GM19240 (cell line): ENCODE measurements around the gene ENGASE.

Experiments
- DNase-seq: peaks from one replicate; pipeline ENCODE4 v3.0.0; 2011; ENCODE audit warnings: low spot score; ENCODE audit not compliant: insufficient read length

Gene ENGASE

DNA sequence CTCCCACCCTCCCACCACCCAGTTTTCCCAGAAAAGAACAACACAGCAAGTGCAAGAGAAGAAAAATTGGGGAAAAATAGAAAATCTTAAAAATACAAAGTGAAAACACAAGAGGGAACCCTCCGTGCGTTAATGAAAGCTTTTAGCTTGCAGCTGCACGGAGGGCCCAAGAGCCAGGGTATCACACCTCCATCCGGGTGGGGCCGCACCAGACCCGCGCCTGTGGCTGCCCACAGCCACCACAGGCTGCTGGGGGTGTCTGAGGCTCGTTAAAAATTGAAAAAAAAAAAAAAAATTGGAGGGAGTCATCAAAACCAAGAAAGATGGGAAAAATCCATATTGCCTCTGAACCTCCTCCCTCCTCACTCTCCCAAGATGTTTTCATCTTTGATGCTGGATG lies 18.6 kb downstream of the ENGASE start:
- DNase-seq = no peak

DNA sequence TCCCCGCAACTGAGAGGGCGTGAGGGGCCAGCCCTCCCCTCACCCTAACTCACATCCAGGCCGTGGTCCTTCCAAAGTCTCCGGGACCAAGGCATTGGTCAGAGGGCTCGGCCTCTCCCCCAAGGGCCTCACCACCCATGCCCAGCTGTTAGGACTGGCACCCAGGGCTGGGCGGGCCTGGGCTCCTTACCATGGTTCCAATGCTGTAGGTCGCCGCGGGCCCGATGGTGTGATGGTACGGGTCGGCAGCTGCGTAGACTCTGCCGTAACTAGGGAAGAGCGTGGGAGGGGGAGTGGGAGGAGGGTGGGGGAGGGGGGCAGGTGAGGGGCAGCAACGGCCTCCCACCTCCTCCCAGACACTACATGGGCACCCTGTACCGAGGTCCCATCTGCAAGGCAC lies 19.6 kb downstream of the ENGASE start:
- no peak for DNase-seq

DNA sequence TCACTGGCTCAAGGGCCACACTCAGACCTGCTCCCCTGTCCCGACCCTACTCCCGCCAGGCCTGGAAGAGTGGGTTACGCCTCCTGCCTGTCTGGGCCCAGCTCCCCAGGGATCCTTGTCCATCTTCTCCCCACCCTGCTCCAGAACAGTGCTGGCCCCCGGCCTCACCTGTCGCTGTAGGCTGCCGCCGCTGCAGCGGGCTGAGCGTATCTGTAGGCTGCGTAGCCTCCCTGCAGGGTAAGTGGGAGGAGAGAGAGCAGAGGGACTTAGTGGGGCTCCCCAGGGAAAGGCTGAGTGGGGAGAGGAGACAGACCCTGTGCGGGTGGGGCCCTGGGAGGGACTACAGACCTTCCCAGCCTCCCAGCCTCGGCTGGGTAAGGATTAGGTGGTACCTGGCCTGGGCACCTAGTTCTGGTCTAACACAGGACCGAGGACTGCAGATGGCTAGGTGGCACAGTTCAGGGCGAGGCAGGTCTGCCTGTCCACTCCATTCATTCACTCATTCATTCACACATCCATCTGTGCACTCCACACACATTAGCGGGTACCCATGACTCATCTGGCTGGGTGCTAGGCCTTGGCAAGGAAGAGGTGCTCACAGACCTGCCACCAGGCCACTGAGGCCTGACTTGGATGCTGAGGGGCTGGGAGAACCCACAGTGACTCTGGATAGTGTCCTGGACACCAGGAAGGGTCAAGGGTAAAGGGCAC lies 20.9 kb downstream of the ENGASE start:
- DNase-seq = no peak

DNA sequence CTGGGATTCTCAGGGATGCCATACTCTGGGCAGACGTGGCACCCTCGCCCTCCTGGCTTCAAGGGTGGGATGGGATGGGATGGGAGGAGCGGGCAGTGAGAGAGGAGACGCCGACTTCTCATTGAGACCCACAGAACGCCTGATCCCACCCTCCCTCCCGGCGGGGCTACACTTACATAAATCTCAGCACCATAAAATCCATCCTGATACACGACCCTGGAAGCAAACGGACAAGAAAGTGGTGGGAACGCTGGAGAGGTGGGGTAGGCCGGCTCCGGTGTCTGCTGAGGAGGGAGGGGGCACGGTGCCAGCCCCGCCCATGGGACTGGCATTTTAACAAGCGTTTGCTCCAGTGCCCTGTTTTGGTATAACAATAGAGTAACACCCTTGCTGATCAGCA lies 21.9 kb downstream of the ENGASE start:
- DNase-seq = no peak

DNA sequence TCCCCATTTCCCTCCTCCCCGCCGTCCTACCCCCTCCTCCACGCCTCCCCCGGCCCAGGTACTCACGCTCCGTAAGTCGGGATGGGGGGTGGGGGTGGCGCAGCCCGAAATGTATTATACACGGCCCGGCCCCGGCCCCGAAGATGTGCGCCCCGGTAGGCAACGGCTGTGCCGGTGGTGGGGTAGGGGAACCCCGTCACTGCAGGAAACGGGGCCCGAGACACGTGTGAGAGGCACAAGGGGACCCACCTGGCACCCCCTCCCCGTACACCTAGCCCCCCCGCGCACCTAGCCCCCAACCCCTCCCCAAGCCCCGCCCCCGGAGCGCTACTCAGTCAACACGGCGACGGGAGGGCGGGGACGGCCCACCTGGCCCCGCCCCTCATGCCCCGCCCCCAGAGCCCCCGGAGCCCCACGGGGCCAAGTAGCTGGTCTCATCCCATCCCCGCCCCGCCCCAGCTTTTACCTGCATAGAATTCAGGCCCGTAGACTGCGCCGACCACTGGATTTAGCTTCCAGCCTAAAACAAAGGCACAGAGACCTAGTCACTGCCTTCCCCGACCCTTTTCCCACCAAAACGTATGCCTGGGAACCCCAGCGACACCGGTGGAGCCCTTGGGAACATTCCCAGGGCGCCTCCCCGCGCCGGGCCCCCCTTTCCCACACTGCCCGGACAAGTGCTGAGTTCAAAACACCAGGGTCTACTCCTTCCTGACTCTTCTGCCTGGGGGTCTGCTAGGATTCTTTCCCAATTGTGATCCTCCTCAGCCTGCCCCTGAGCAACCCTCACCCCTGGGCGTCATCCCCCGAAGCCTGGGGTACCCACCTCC lies 22.8 kb downstream of the ENGASE start:
- no peak for DNase-seq

DNA sequence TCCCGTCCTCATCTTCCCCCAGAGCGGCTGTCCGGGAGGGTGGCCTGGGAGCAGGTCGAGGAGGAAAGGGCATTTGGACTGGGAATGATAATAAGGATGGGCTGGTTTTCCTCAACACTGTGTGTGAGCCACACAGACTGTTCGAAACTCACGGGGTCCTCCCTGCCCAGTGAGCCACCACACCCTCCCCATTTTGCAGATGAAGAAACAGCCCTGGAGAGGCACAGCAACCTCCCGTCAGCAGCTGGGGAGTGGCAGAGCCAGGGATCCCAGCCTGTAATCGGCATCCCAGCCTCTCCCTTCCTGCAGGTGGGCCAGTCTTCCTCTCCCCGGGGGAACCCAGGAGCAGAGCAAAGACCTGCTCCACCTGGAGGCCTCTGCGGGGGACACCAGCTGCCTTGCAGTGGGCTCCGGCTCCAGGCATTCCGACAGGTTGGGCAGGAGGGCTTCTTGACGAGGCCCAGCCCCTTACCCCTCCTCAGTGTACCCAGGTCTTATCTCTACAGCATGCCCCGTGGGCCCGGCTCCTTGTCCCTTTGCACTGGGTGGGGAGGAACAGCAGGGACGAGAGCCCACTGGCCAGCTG lies 23.8 kb downstream of the ENGASE start:
- DNase-seq = no peak

DNA sequence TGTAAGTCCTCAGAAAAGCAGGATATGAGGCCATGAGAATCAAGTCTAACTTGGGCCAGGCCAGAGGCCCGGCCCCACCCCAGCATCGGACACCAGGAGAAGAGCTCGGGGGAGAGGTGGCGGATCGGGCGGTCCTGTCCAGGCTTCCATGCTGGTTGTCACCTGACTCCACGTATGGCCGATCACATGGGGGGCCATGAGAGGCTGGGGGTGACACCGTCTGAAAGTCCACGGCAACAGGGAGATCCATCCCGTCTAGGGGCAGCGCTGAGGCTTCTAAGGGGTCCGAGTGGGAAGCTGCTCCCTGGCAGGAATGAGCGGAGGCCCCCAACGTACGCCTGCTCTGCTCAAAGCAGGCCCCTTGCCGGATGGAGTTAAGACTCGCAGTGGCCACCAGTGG lies 25.8 kb downstream of the ENGASE start:
- DNase-seq = no peak

DNA sequence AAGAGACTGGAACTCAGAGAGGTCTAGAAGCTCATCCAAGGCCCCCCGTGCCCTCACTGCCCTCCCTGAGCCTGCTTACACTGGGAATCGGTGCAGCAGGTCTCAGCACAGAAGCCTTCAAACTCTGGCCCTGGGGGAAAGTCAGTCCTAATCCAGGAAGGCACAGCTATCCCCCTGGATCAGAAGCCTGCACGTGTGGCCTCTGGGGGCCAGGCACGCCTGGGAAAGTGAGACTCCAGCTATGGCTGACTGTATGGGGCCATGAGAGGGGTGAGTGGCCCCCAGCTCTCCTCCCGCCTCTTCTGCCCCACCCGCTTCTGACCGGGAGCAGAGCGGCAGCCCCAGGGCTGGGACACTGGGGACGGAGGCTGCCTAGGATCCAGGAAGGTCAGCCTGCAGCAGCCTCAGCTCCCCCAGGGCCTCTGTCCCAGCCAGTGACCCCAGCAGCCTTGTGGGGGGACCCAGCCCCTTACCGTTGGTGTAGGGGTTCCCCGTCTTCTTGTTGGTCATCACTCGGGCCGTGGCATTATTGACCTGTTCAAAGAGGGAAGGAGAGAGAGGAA lies 26.6 kb downstream of the ENGASE start:
- DNase-seq = no peak

DNA sequence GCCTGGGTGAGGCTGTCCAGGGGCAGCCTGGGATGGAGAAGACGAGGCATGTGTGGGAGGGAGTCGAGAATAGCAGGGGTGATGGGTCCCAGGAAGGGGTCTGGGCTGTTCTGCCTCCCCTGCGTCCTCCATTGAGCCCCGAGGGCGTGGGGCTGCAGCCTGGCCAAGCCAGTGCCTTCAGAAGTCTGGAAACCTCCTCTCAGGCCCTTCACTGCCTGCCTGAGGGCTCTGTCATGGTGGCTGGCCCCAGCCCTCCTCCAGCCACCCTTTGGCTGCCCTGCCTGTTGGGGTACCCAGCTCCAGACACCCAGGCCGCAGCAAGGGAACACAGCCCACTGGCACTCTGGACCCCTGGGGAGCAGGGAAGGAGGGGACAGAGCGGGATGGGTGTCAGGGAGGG lies 27.6 kb downstream of the ENGASE start:
- DNase-seq = no peak

DNA sequence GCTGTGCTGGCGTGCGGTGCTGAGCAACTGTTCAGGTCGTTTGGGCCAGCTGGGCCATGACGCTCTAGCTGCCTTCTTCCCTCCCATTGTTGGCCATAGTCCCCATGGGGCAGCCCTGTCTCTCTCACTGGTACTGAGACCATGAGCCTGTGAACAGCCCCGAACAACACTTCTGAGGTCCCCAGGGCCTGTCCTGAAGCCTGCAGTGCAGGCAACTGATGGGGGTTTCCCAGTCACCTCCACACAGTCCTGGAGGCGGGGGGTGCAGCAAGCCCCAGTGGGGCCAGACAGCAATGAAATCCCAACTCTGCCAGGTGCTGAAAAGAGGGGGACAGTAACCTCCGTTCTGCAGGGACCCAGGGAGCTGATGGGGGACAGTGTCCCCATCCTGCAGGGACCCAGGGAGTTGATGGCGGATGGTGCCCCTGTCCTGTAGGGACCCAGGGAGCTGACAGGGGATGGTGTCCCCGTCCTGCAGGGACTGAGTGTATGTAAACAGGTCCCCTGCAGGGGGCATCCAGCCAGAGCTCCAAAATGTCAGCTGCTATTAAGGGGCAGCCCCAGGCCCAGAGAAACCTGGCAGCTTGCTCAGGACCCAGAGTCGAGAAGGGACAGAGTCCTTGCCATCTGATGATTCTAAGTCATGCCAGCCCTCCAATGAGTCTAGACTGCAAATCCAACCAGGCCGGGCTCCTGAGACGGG lies 30.4 kb downstream of the ENGASE start:
- no peak for DNase-seq

DNA sequence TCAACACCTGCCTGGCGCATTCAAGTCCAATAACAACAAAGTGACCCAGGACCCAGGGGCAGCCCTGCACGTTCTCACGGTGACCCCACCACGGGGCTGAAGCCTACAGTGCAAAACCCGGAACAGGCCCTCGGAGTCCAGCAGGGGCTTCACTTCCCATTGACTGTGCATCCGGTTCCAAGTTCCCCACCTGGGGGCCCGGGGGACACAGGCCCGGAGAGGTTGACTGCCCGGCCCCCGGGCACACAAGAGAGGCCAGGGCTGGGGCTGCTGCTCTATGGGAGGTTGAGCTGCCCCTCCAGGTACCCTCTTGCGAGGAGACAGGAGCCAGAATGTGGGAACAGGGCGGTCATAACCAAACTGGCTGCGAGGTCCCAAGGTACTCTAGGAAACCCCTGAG lies 31.3 kb downstream of the ENGASE start:
- no peak for DNase-seq

DNA sequence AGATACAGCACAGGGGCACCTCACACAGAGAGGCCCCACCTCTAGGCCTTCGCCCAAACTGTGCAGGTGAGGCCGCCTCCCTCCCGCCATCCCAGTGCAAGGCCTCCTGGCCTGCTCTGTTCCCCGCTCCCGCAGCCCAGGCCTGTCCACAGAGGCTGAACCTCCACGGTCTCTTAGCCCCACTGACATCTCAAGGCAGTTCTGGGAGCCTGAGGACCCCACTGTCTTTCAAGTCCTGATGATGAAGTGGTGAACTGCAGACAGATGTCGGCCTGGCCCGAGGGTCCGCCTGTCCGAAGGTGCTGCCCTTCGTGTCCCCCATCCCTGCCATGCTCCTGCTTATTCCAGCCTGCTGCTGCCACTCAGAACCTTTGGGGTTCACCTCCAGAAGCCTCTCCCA lies 32.3 kb downstream of the ENGASE start:
- DNase-seq = no peak

DNA sequence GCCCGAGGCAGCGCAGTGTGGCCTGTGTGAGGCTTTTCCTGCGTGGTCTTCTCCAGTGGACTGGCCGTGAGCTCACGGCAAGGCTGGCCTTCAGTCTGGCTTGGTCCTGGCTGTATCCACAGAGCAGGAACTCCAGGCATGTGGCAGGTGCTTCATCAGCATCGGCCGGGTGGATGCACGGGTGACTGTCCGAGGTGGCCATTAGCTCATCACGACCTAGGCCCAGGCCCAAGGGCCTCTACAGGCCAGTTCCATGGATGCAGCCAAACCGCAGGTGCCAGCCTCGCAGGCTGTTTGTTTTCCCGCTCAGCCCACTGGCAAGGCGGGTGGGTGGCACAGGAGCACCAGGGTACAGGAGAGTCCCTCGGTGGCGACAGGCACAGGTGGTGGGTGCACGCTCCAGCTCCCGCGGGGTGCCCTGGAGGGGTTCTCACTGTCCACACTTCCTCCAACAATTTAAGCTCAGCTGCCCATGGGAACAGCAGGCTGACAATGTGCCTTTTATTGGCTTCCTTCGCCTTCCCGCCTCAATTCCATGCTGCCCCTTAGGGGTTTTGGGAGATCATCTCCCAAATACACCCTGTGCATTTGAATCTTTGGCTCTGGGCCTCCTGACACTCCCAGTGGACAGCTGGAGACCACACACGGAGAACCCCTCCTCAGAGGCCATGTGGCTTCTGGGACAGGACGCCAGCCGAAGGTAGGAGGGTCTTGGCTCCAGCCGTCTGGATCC lies 33.0 kb downstream of the ENGASE start:
- DNase-seq = no peak

DNA sequence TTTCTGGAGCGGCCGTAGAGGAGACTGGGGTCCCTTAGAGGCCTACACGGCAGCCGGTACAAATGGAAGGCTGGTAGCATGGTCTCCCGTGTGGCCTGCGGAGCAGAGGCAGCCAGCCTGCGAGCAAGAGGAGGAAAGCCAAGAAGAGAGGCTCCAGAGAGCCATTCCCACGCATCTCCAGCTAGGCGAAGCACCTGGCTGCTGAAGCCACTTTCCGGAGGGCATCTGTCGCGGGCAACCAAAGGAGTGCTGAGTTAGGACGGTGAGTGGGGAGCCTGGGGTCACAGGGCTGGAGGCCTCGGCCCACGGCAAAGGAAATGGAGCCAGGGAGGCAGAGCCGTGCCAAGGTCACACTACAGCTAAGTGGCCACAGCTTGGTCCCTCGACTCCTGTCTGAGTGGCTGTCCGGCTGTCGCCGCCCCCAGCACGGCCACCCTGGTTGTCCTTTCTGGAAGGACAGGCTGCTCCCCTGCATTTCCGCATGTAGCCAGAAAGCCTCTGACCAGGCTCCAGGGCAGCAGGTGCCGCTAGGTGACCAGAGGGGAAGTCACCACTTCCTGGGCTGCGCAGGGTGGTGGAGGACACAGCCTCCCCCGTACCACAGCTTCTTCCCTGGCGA lies 33.7 kb downstream of the ENGASE start:
- no peak for DNase-seq

DNA sequence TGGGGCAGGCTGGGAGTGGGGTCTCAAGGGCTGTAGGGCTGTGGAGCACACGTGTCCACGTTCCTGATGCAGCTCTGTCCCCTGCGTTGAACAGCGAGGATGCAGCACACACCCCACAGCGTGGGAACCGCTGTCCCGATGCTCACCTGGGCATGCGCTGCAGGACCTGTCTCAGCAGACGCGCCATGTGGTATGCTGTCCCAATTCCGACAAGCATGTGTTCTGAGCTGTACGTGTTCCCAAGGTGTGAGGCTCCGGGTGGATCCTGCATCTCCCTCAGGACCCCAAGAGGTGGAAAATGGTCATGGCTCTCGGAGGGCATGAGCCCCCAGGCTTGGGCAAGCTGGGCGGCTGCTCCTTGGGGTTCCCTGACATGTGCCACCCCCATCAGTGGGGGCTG lies 34.2 kb downstream of the ENGASE start:
- no peak for DNase-seq

DNA sequence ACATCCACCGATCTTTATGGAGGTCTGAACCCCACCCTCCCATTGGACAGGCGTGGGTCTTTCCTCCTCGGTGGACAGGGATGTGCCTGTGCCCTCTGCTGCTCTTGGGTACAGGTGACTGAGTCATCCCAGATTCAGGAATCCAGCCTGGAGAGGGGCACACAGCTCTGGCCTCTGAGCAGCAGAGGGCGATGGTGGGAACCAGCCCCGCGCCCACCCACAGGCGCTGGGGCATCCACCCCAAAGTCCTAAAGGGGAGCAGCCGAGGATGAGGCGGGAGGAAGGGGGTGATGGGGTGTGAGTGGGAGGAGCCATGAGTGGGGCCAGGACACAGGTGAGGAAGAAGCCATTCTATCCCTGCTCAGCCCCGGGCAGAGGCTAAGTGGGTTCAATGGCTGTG lies 35.0 kb downstream of the ENGASE start:
- no peak for DNase-seq

DNA sequence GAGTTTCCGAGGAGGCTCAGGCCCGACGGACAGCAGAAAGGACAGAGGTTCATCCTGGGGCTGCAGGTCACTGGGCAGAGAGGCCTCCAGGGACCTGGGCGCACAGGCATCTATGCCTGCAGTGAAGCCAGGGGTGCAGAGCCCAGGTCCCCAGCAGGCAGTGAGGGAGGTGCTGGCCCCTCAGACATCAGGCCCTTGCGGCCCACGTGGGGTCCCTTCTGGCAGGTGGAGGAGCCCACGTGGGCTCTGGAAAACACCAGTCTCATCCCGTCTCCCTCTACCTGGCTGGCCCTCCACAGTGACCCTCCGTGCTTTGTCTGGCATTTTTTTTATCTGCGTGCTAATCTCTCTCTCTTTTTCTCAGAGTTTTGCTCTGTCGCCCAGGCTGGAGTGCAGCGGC lies 36.5 kb downstream of the ENGASE start:
- DNase-seq = no peak

DNA sequence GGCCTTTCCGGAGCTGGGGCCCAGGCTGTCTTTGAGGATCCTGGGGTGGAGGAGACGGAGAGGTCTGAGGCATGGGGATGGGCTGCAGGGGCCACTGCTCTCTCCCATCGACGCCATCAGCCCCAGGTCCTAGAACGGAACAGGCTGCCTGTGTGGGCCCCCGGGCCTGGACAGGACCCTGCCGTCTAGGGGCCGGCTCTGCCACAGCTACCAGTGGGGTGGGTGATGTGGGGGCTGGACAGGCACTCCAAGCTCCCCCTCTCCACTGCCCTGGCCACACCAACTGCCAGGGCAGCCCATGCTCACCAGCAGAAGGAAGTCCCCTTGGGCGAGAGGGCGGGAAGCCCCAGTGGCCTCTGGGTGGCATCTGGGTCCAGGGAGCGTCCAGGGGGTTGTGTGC lies 37.8 kb downstream of the ENGASE start:
- DNase-seq = no peak

DNA sequence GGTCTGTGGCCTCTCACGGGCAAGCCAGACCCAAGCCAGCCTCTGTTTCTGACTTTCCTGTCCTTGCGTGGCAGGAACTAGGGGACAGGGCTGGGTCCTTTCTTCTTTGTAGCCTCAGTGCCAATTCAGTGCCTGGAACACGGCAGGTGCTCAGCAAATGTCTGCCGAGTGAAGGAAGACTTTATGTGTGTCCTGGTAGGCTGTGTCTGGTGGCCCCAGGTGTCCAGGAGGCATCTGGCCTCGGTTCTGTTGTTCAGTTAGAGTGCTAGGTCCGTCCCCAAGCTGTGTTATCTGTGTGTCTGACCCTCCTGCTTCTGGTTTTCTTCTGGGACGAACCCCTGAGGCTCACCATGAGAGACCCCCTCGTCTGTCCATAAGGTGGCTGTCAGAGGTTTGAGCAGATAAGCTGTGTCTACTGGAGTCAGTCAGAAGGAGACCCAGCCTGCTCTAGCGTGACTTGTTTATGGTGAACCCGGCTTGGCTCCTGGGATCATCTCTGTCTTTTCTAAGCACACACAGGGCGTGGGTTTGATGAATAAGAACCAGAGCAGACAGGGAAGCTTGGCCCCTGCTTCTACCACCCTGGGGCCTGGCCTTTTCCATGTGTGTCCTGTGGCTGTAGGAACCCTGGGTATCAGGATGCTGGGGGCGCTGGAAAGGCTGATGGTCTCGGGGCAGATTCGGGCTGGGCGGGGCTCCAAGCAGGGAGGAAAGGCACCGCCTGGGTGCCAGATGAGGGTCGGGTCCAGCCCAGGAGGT lies 39.3 kb downstream of the ENGASE start:
- no peak for DNase-seq
